Endothelial cell (in vitro differentiated cells): ENCODE results near the gene PRKCZ. TPM values are rescaled to one million over a fixed set of nuclear protein-coding genes. Genes with fewer than 3 reads are reported as not detected.

Experiments used
- DNase-seq: peaks from one replicate; pipeline ENCODE4 v3.0.0; 2021; ENCODE audit warnings: low spot score
- H3K27ac Mint-ChIP-seq: one replicate; pipeline ENCODE4 v1.8.0; 2021; ENCODE audit warnings: mixed read lengths, inconsistent platforms; ENCODE audit not compliant: unreplicated experiment
- H3K27me3 Mint-ChIP-seq: one replicate; pipeline ENCODE4 v1.8.0; 2021; ENCODE audit warnings: mild to moderate bottlenecking, moderate library complexity, mixed read lengths, inconsistent platforms; ENCODE audit not compliant: unreplicated experiment
- H3K36me3 Mint-ChIP-seq: one replicate; pipeline ENCODE4 v1.8.0; 2021; ENCODE audit warnings: mild to moderate bottlenecking, low read depth, mixed read lengths, inconsistent platforms; ENCODE audit not compliant: unreplicated experiment
- H3K4me1 Mint-ChIP-seq: one replicate; pipeline ENCODE4 v1.8.0; 2021; ENCODE audit warnings: mild to moderate bottlenecking, mixed read lengths, inconsistent platforms; ENCODE audit not compliant: unreplicated experiment
- H3K4me3 Mint-ChIP-seq: one replicate; pipeline ENCODE4 v1.8.0; 2021; ENCODE audit warnings: mild to moderate bottlenecking, mixed read lengths, inconsistent platforms; ENCODE audit not compliant: unreplicated experiment
- H3K9me3 Mint-ChIP-seq: one replicate; pipeline ENCODE4 v1.8.0; 2021; ENCODE audit warnings: mixed read lengths, inconsistent platforms; ENCODE audit not compliant: unreplicated experiment
- total RNA-seq: library from RNA; stranded (reverse); fragmentation: NEBNext Ultra II Directional; extraction: Animal tissue kit (Norgen Biotek cat#: 25700); gene quantifications from one replicate; pipeline ENCODE4 v1.2.1, GENCODE V29; 2021; ENCODE audit not compliant: unreplicated experiment
- TF ChIP-seq, protein P1 (sequence below): fragments of 200-600 bp; sonication (generic); IDR thresholded peaks from one replicate; pipeline ENCODE4 v1.5.0; 2021; ENCODE audit warnings: antibody characterized with exemption; ENCODE audit not compliant: unreplicated experiment

Gene PRKCZ
- total RNA-seq, 1 donor from 2014 or later, result 23.1 TPM

DNA sequence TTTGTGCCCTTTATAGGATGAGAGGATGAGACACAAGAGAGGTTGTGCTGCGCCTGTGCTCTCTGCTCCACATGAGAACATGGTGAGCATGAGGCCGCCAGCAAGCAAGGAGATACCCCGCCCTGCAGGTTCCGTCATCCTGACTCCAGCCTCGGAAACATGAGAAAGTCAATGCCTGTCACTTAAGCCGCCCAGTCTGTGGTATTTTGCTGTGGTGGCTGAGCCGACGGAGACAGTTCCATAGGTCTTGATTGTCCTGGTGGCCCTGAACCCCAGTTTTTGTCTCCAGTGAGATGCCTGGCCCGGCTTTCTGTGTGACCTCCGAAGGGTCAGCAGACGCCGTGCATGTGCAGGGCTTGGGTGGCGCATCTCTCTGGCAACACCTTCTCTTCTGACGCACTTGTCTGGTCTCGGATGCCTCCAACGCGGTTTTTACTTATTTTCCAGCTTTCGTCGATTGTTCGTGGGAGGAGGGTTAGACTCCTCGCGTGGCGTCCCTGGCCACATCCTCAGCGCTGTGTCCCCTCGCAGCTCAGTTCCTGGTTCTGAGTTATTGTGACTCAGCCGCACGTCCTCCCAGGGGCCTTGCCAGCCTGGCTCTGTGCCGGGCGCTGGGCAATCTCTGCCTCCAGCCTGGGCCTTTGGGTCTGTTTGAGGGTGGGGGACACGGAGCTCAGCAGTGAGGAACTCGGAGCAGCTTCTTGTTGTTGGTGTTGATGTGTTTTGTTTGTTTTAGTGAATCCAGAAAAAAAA, 74.4 kb downstream of the PRKCZ start:
- no peak for DNase-seq
- H3K36me3 Mint-ChIP-seq, result peaks cover 8% of the 10 kb centered on the region
- no peak overlapping the region for H3K27ac Mint-ChIP-seq
- H3K4me3 Mint-ChIP-seq, result peak overlapping the region; percentile 21
- no peaks in the 10 kb centered on the region for H3K4me1 Mint-ChIP-seq
- TF ChIP-seq, protein P1, sequence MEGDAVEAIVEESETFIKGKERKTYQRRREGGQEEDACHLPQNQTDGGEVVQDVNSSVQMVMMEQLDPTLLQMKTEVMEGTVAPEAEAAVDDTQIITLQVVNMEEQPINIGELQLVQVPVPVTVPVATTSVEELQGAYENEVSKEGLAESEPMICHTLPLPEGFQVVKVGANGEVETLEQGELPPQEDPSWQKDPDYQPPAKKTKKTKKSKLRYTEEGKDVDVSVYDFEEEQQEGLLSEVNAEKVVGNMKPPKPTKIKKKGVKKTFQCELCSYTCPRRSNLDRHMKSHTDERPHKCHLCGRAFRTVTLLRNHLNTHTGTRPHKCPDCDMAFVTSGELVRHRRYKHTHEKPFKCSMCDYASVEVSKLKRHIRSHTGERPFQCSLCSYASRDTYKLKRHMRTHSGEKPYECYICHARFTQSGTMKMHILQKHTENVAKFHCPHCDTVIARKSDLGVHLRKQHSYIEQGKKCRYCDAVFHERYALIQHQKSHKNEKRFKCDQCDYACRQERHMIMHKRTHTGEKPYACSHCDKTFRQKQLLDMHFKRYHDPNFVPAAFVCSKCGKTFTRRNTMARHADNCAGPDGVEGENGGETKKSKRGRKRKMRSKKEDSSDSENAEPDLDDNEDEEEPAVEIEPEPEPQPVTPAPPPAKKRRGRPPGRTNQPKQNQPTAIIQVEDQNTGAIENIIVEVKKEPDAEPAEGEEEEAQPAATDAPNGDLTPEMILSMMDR, result no peak
- peaks cover 7% of the 10 kb centered on the region for H3K27me3 Mint-ChIP-seq
- H3K9me3 Mint-ChIP-seq, result no peaks in the 10 kb centered on the region

DNA sequence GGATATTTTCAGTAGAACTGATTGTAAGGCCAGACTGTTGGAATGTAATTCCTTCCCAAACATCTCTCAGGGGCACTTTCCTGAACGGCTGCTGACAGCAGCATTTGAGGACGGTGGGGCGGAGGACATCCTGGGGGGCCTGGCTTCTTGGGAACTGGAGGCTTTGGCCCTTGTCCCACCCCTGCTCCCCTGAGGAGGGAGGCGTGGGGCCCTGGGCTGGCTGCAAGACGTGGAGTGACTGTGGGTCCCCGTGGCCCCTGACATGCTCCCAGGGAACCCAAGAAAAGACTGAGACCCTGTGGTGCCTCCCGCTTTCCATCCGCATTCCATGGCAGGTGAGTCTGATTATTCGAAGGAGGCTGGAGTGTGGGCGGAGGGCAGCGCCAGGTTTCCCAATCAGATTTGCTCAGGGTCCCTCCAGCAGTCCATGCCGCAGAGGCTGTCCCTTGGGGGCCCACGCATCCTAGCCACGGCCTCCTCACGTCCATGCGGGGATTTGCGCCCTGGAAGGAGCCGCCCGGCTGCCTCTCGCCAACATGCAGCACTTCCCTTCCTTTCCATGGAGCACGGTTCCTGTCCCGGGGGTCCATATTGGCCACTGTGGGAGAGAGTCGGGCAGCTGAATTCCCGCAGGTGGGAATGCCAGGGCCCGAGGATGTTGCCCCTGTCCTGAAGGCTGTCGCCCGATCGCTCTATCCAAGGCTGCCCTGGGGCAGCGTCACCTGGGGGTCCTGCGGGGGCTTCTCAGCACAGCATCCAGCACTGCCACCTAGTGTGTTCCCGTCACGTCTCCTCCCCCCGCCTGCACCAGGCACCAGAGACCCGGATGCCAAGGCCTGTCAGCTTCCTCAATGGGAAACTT, 75.4 kb downstream of the PRKCZ start:
- Mint-ChIP-seq H3K36me3 (peaks cover 1% of the 10 kb centered on the region), H3K27me3 (peaks cover 5% of the 10 kb centered on the region), H3K9me3 (no peaks in the 10 kb centered on the region), H3K4me1 (no peaks in the 10 kb centered on the region), H3K27ac (no peak overlapping the region), H3K4me3 (no peak overlapping the region)
- TF ChIP-seq, protein P1, result no peak
- no peak for DNase-seq

DNA sequence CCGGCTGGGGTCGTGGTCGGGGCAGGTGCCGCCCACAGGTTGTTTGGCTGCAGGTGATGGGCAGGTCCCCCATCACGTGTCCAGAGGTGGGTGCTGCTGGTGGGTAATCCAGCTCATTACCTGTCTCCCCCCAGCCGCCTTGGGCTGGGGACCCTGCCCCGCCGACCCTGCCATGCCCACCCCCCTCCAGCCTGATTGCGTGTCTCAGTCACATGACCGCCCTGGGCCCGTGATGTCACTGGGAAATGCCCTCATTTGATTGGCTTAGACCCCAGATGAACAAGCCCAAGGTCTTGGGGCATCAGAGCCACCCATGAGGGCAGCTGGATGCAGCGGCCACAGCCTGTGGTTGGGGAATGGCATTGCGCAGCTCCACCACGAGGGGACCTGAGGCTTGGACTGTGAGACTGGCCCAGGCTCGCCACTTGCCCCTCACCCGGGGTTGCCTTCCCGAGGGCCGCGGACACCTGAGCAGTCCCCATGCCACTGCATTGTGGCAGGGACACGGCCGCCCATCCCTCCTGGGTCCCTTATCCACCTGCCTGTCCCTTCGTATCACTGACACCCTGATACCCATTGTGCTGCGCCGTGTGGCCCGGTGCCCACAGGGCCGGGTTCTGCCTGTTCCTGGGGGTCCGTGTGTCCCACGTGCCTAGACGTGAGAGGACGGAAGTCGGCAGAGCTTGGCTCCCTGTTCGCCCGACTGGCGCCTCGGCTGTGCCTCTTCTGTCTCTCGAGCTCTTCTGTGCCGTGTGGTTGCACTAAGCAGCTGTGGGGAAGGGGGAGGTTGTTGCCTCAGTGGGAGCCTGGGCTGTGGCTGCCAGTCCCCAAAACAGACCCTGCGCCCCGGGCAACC, 76.3 kb downstream of the PRKCZ start:
- TF ChIP-seq, protein P1, result no peak
- Mint-ChIP-seq H3K27me3 (peaks cover 5% of the 10 kb centered on the region), H3K4me3 (no peak overlapping the region), H3K27ac (no peak overlapping the region), H3K9me3 (no peaks in the 10 kb centered on the region), H3K4me1 (no peaks in the 10 kb centered on the region), H3K36me3 (no peaks in the 10 kb centered on the region)
- DNase-seq, result no peak

DNA sequence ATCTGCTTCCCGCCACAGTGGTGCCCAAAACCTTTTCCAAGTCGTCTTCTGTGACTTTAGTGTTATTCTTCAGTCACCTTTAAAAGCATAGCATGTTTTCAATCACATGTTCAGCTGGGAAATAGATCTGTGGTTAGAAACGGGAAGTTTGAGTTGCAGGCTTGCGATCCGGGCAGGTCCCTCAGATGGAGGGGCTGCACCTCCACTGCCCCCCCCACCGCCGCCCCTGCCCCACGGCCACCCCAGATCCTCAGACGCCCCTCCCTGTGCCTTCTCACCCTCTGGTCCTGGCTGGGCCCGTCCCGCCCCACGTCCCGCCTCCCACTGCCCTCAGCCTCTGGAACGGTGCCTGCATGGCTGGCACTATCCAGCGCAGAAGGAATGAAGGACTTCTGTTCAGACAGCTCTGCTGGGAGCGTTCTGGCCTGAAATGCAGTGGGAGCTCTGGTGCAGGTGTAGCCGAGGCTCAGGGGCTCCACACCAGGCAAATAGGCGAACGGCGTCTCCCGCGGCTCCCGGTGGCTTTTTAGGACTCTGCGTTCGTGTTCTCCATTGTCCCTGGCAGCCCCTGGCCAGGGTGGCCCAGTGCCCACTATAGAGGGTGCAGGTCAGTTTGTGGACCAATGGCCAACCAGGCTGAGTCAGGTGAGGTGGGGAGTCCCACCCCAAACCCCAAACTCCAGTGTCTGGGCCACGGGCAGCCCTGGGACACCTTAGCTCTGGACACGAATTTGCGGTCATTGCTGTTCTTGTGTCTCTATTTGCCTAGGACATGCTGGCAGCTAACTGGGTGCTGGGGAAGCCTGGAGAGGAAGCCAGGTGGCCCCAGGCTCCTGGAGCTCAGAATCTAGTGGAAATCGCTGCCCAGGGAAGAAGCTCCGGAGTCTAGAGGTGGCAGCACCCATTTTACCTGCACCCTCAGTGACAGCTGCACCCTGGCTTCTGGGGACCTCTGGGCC, 77.3 kb downstream of the PRKCZ start:
- Mint-ChIP-seq H3K27ac (no peak overlapping the region), H3K4me3 (no peak overlapping the region), H3K27me3 (peaks cover 5% of the 10 kb centered on the region)

More for the DNA sequence above, 77.3 kb downstream of the PRKCZ start:
- no peaks in the 10 kb centered on the region for H3K9me3 Mint-ChIP-seq
- DNase-seq, result no peak
- H3K4me1 Mint-ChIP-seq, result peaks cover 1% of the 10 kb centered on the region
- H3K36me3 Mint-ChIP-seq, result no peaks in the 10 kb centered on the region
- TF ChIP-seq, protein P1, result no peak
